ENCODE data around the gene NPAT.
"Not testable (repeated sequence)": the region's sequence is repeated elsewhere in the genome, so short reads cannot be mapped to it uniquely, and the experiment has no call there.

NPAT gene

DNA sequence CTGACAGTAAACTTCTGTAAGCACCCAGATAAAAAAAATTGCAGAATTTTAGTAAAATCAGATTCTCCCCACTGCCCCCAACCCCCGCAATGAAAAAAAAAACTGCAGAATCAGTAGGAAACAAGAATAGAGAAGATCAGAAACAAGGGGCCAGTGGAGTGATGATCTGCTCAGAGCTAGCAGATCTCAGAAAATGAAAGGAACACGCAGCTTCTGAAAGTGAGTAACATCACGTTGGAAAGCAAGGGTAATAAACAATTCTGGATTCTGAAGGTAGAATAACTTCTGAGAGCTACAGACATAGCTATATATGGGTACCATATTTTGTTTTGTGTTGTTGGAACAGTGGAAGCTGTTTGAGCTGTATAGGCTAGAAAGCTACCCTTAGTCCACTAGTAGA, 77.8 kb downstream of the NPAT start:
- no peaks in the 10 kb centered on the region for H3K9me3 ChIP-seq (ENCODE audit: severe bottlenecking)
- H3K4me3 ChIP-seq (ENCODE audit: low read depth, low read length): no peak overlapping the region
- no peak for DNase-seq
- no peaks in the 10 kb centered on the region for H3K27me3 ChIP-seq (ENCODE audit: insufficient read depth, low read depth, severe bottlenecking)
- H3K27ac ChIP-seq: no peak overlapping the region
- peaks cover 73% of the 10 kb centered on the region for H3K36me3 ChIP-seq
- no peak for TF ChIP-seq CTCF (IDR thresholded peaks at IDR 0.05; ENCODE audit: low read depth, low read length)

- no peak for TF ChIP-seq CTCF (IDR thresholded peaks at IDR 0.05; ENCODE audit: low read depth, low read length)
- Histone ChIP-seq H3K27ac (no peak overlapping the region), H3K9me3 (ENCODE audit: severe bottlenecking) (no peaks in the 10 kb centered on the region), H3K27me3 (ENCODE audit: insufficient read depth, low read depth, severe bottlenecking) (no peaks in the 10 kb centered on the region), H3K36me3 (peaks cover 67% of the 10 kb centered on the region), H3K4me3 (ENCODE audit: low read depth, low read length) (no peak overlapping the region)
- DNase-seq: no peak
Measured at GRCh38 chr11:108142304-108142703, 80.1 kb downstream of the NPAT start.

DNA sequence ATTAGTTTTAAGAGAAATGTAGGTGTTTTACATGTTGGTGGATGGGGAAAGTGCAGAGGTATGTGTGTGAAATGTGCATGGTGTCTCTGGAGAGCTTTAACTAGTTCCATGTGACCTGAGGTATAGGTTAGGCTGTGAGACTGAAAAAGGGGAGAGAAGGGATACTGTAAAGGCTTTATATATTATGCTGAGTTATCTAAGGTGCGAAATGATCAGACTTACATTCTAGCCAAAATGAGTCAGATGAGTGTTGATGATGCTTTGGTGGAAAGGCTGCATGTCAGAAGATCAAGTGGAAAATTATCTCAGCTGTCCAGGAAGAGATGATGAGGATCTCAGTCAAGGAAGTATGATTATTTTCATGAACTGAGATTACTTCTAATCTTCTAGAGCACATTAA, 85.2 kb downstream of the NPAT start:
- peaks cover 57% of the 10 kb centered on the region for H3K36me3 ChIP-seq

DNA sequence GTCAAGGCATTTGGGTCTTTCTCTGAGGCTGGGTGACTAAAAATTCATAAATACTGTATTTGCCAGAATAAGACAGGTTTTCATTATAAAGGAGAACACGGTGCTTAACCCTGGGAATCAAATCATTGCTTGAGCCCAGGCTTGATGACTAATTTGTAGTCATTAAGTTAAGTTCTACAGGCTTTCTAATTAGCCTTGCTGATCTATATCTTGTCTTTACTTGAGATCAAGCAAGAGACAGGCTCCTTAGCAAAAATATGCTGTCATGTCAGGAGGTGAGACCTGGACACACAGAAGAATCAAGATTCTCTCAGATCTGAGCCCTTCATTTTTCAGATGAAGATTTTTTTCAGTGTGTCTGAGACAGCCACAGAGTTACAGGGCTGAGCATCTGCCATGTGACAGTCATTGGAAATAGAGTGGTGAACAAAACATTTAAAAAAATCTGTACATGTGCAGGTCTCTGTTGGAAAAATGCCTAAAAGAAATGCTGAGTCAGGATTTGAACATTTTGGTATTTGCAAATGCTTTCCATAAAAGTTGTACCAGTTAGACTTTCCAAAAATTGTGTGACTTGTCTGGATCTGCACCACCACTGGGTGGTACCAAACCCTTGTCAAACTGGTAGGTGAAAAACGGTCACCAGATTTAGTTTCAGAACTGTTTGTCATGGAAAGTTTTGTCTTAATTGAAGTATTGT, 86.4 kb downstream of the NPAT start:
- Histone ChIP-seq H3K27ac (no peak overlapping the region), H3K4me3 (ENCODE audit: low read depth, low read length) (no peak overlapping the region), H3K36me3 (peaks cover 56% of the 10 kb centered on the region), H3K9me3 (ENCODE audit: severe bottlenecking) (no peaks in the 10 kb centered on the region), H3K27me3 (ENCODE audit: insufficient read depth, low read depth, severe bottlenecking) (no peaks in the 10 kb centered on the region)
- no peak for DNase-seq
- no peak for TF ChIP-seq CTCF (IDR thresholded peaks at IDR 0.05; ENCODE audit: low read depth, low read length)

More for the DNA sequence above, 85.2 kb downstream of the NPAT start:
- Histone ChIP-seq H3K27ac (no peak overlapping the region), H3K27me3 (ENCODE audit: insufficient read depth, low read depth, severe bottlenecking) (no peaks in the 10 kb centered on the region), H3K9me3 (ENCODE audit: severe bottlenecking) (no peaks in the 10 kb centered on the region), H3K4me3 (ENCODE audit: low read depth, low read length) (no peak overlapping the region)
- no peak for DNase-seq
- TF ChIP-seq CTCF (IDR thresholded peaks at IDR 0.05; ENCODE audit: low read depth, low read length): no peak

DNA sequence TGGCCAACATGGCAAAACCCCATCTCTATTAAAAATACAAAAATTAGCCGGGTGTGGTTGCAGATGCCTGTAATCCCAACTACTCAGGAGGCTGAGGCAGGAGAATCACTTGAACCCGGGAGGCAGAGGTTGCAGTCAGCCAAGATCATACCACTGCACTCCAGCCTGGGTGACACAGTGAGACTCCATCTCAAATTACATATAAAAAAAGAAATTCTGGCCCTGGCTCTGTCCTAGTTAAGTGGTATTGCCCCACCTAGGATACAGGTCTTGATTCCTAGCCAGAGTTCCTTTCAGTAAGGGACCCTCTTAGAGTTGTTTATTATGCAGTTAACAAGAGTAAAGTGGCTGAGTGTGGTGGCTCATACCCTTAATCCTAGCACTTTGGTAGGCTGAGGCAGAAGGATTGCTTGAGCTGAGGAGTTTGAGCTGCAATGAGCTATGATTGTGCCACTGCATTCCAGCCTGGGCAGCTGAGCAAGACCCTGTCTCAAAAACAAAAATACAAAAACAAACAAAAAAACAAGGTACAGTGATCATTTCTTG, 89.4 kb downstream of the NPAT start:
- not testable (repeated sequence) for H3K4me3 ChIP-seq (ENCODE audit: low read depth, low read length); H3K27me3 ChIP-seq (ENCODE audit: insufficient read depth, low read depth, severe bottlenecking); H3K9me3 ChIP-seq (ENCODE audit: severe bottlenecking); H3K27ac ChIP-seq; DNase-seq
- peaks cover 43% of the 10 kb centered on the region for H3K36me3 ChIP-seq

- H3K27me3 ChIP-seq (ENCODE audit: insufficient read depth, low read depth, severe bottlenecking): no peaks in the 10 kb centered on the region
- no peak for DNase-seq
- peaks cover 38% of the 10 kb centered on the region for H3K36me3 ChIP-seq
- no peaks in the 10 kb centered on the region for H3K9me3 ChIP-seq (ENCODE audit: severe bottlenecking)
- no peak for TF ChIP-seq CTCF (IDR thresholded peaks at IDR 0.05; ENCODE audit: low read depth, low read length)
- H3K4me3 ChIP-seq (ENCODE audit: low read depth, low read length): no peak overlapping the region
- no peak overlapping the region for H3K27ac ChIP-seq
Measured at GRCh38 chr11:108131993-108132392, 90.4 kb downstream of the NPAT start.

Measured in WERI-Rb-1 (cell line).